Body of pancreas (tissue), 4 donors: ENCODE measurements around the gene TMEM170B.

Experiments used
- CTCF ChIP-seq, 7 experiments: fragments of 450-650 bp in 4 of 7; fragments of 200-600 bp in 3 of 7; sonication (generic) in 3 of 7; IDR thresholded peaks; one replicate each; pipeline ENCODE4 v1.5.1; 2016 to 2019; ENCODE audit warnings: antibody characterized with exemption in 7 of 7
- POLR2A ChIP-seq, 3 donors: fragments of 450-650 bp; IDR thresholded peaks; one replicate each; pipeline ENCODE4 v1.6.1; 2016; ENCODE audit warnings: antibody characterized with exemption in 3 of 3, mild to moderate bottlenecking in 2 of 3

- TF ChIP-seq CTCF (IDR thresholded peaks at IDR 0.05) (no peak), POLR2A (IDR thresholded peaks at IDR 0.05) (no peak)
These were observed 49.0 kb downstream of the TMEM170B start for GRCh38 chr6:11586536-11586935.
